DOHH2 (cell line): ENCODE results near the gene SEPTIN1.
A peak's percentile ranks its signal among the peaks of the same experiment; 100 is the strongest.

Experiments
- H3F3A ChIP-seq: fragments of 200-600 bp; sonication (generic), shearing (Covaris generic); 2 replicates; pipeline ENCODE4 v1.6.0; 2016; ENCODE audit warnings: antibody characterized with exemption, mild to moderate bottlenecking; ENCODE audit not compliant: control insufficient read depth, insufficient read depth
- H3K27ac ChIP-seq: fragments of 200-600 bp; sonication (generic); 2 replicates; pipeline ENCODE4 v1.5.1; 2014; ENCODE audit warnings: low read depth, mild to moderate bottlenecking, low read length, moderate library complexity
- H3K27me3 ChIP-seq: fragments of 200-600 bp; sonication (generic); 2 replicates; pipeline ENCODE4 v1.6.1; 2014; ENCODE audit warnings: mild to moderate bottlenecking, low read length, mixed read lengths; ENCODE audit not compliant: control insufficient read depth
- H3K36me3 ChIP-seq: fragments of 200-600 bp; sonication (generic); 2 replicates; pipeline ENCODE4 v1.6.1; 2014; ENCODE audit warnings: mild to moderate bottlenecking, low read length, moderate library complexity, mixed read lengths; ENCODE audit not compliant: control insufficient read depth
- H3K4me1 ChIP-seq: fragments of 200-600 bp; sonication (generic); 2 replicates; pipeline ENCODE4 v1.6.1; 2014; ENCODE audit warnings: mild to moderate bottlenecking, low read length, mixed read lengths; ENCODE audit not compliant: control insufficient read depth
- H3K4me2 ChIP-seq: fragments of 200-600 bp; sonication (generic); 2 replicates; pipeline ENCODE4 v1.6.0; 2014; ENCODE audit warnings: mild to moderate bottlenecking, low read length, moderate library complexity
- H3K4me3 ChIP-seq: fragments of 200-600 bp; sonication (generic); 2 replicates; pipeline ENCODE4 v1.5.1; 2014; ENCODE audit warnings: mild to moderate bottlenecking, low read length, mixed read lengths
- H3K79me2 ChIP-seq: fragments of 200-600 bp; sonication (generic); 2 replicates; pipeline ENCODE4 v1.6.1; 2014; ENCODE audit warnings: mild to moderate bottlenecking, low read length, mixed read lengths; ENCODE audit not compliant: control insufficient read depth
- H3K9me2 ChIP-seq: fragments of 200-600 bp; sonication (generic); replicated peaks from 2 replicates; pipeline ENCODE4 v1.6.1; 2014; ENCODE audit warnings: mild to moderate bottlenecking, low read length, mixed read lengths; ENCODE audit not compliant: control insufficient read depth
- H3K9me3 ChIP-seq: fragments of 200-600 bp; sonication (generic); 2 replicates; pipeline ENCODE4 v1.6.1; 2014; ENCODE audit warnings: antibody characterized with exemption, low read length, mixed read lengths; ENCODE audit not compliant: control insufficient read depth, insufficient read depth
- H4K20me1 ChIP-seq: fragments of 200-600 bp; sonication (generic); 2 replicates; pipeline ENCODE4 v1.6.0; 2014; ENCODE audit warnings: low read depth, mild to moderate bottlenecking, antibody characterized with exemption, low read length, moderate library complexity; ENCODE audit not compliant: control insufficient read depth, insufficient read depth
- CTCF ChIP-seq: fragments of 200-600 bp; sonication (generic); IDR thresholded peaks from one replicate; pipeline ENCODE4 v1.5.1; 2014; ENCODE audit warnings: antibody characterized with exemption, mild to moderate bottlenecking, low read depth, low read length; ENCODE audit not compliant: poor library complexity, severe bottlenecking
- EZH2phosphoT487 ChIP-seq: fragments of 200-600 bp; sonication (generic); IDR thresholded peaks from 2 replicates; pipeline ENCODE4 v1.6.1; 2017; ENCODE audit warnings: borderline replicate concordance, mild to moderate bottlenecking, antibody characterized with exemption, low read length, moderate library complexity, mixed read lengths

Gene SEPTIN1

GRCh38 chr16:30418350-30419181, 36.2 kb upstream of the SEPTIN1 start:
- TF ChIP-seq CTCF (no peak), EZH2phosphoT487 (no peak)
- H3F3A ChIP-seq: peaks cover 31% of the 10 kb centered on the region
- H3K4me1 ChIP-seq: peaks cover 17% of the 10 kb centered on the region
- peak overlapping the region; percentile 29 for H3K27ac ChIP-seq
- peaks cover 28% of the 10 kb centered on the region for H3K79me2 ChIP-seq
- H3K9me3 ChIP-seq: no peaks in the 10 kb centered on the region
- H4K20me1 ChIP-seq: no peaks in the 10 kb centered on the region
- peak overlapping the region; percentile 66 for H3K4me2 ChIP-seq
- peaks cover 51% of the 10 kb centered on the region for H3K36me3 ChIP-seq
- H3K27me3 ChIP-seq: no peaks in the 10 kb centered on the region
- H3K9me2 ChIP-seq: no peaks in the 10 kb centered on the region
- peak overlapping the region; percentile 73 for H3K4me3 ChIP-seq

GRCh38 chr16:30417529-30418349, 35.4 kb upstream of the SEPTIN1 start:
- Histone ChIP-seq H3K36me3 (peaks cover 54% of the 10 kb centered on the region), H3K9me2 (no peaks in the 10 kb centered on the region), H3K27me3 (no peaks in the 10 kb centered on the region), H3K79me2 (peaks cover 24% of the 10 kb centered on the region), H3F3A (peaks cover 36% of the 10 kb centered on the region), H3K4me2 (peak overlapping the region; percentile 66), H4K20me1 (no peaks in the 10 kb centered on the region), H3K4me1 (peaks cover 17% of the 10 kb centered on the region), H3K9me3 (no peaks in the 10 kb centered on the region), H3K4me3 (peak overlapping the region; percentile 73), H3K27ac (peak overlapping the region; percentile 29)
- TF ChIP-seq EZH2phosphoT487 (no peak), CTCF (no peak)

GRCh38 chr16:30416624-30417528, 34.5 kb upstream of the SEPTIN1 start:
- Histone ChIP-seq H3K36me3 (peaks cover 54% of the 10 kb centered on the region), H3K79me2 (peaks cover 26% of the 10 kb centered on the region), H3K4me1 (peaks cover 17% of the 10 kb centered on the region), H3K9me2 (no peaks in the 10 kb centered on the region), H3K27ac (0 out of 2 replicates have a peak overlapping the region, but pooled peaks have one; percentile 16), H3K27me3 (no peaks in the 10 kb centered on the region), H3F3A (peaks cover 37% of the 10 kb centered on the region), H3K9me3 (no peaks in the 10 kb centered on the region), H4K20me1 (no peaks in the 10 kb centered on the region), H3K4me2 (peak overlapping the region; percentile 66), H3K4me3 (peak overlapping the region; percentile 73)
- TF ChIP-seq EZH2phosphoT487 (no peak), CTCF (no peak)
